Erythroblast (primary cell): ENCODE data around the gene ADAMTSL1.

Experiments
- GATA1 ChIP-seq: IDR thresholded peaks from 2 replicates; pipeline ENCODE4 v1.6.1; 2011; ENCODE audit warnings: low read depth, mild to moderate bottlenecking, control low read depth, low read length, moderate library complexity
- POLR2A ChIP-seq: IDR thresholded peaks from 2 replicates; pipeline ENCODE4 v1.6.1; 2011; ENCODE audit warnings: mild to moderate bottlenecking, low read length

GRCh38 chr9:18891946-18892670, 418.2 kb downstream of the ADAMTSL1 start:
- TF ChIP-seq POLR2A (no peak), GATA1 (no peak)
